Inferior parietal cortex (tissue), 1 donor: Measurements from ENCODE around the gene CUL2.
"Not testable (repeated sequence)": the region's sequence is repeated elsewhere in the genome, so short reads cannot be mapped to it uniquely, and the experiment has no call there.

Experiments
- DNase-seq: peaks from one replicate; pipeline ENCODE4 v3.0.0-alpha.2; 2016; ENCODE audit errors: extremely low spot score

Gene CUL2

GRCh38 chr10:35019041-35020024 is 70.8 kb downstream of the CUL2 start:
- no peak for DNase-seq

GRCh38 chr10:35017608-35018007 is 72.5 kb downstream of the CUL2 start:
- no peak for DNase-seq

- no peak for DNase-seq
Observed at GRCh38 chr10:35015843-35016408, 74.2 kb downstream of the CUL2 start.

DNA sequence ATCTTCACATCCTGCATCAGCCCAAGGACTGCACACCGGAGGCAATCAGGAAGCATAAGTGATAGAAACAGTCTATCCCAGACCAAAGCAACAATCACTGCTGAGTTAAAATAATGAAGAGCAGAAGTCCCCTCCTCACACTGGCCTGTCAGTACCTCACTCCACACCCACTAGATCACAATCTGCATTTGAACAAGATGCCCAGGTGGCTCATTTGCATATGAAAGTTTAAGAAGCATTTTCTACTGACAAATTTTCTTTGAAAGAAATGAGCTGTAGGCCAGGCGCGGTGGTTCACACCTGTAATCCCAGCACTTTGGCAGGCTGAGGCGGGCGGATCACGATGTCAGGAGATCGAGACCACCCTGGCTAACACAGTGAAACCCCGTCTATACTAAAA is 77.4 kb downstream of the CUL2 start:
- DNase-seq, result no peak

GRCh38 chr10:35011771-35012191 is 78.4 kb downstream of the CUL2 start:
- DNase-seq, result no peak

- DNase-seq, result no peak
Observed at GRCh38 chr10:35007858-35008301, 82.3 kb downstream of the CUL2 start.

DNA sequence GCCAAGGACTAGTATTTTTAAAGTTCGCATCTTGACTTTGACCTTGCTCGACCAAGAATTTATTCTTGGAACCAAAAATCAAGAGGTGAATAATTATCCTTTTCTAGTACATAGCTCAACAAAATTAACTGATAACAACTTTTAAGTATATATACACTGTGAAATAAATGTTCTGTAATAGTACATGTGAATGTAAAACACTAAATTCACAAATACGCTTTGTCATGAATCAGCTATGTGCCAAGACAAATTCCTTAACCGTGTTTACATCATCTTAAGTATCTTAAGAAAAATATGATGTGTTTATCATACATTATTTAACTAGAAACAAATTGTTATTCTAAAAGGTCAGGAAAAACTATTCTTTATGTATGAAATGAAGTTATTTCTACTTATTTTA is 83.3 kb downstream of the CUL2 start:
- DNase-seq, result no peak

DNA sequence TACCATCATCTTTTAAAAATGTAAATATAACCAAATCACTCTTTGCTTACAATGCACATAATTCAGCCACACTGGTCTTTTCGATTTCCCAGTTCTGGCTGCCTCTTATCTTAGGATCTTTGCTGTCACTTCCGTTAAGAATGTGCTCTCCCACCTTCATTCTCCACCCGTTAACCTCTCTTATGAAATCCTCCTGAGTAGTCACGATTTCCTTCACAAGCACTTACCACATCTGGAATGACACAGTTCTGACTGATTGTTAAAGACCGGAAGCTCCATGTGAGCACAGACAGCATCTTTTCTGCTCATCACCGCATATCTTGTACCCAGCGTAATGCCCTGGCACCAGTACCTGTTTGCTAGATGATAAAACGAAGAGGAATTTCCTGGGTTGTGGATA is 84.3 kb downstream of the CUL2 start:
- no peak for DNase-seq

GRCh38 chr10:35004651-35005050 is 85.5 kb downstream of the CUL2 start:
- DNase-seq, result no peak

DNA sequence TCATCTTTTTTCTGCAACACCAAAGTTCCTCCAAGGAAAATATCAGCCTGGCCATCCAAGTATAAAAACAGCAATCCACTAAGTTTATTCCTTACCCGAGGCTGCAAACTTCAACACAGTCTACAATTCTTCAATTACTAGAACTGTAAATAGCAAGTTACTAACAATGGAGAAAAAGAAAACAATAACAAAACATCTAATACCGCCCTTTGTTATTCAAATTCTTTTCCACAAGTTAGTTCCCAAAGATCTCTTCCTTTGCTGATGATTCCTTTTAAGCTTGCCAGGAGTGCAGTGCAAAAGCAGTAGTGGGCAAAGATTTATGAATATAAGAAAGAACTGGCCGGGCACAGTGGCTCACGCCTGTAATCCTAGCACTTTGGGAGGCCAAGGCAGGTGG is 86.2 kb downstream of the CUL2 start:
- no peak for DNase-seq

DNA sequence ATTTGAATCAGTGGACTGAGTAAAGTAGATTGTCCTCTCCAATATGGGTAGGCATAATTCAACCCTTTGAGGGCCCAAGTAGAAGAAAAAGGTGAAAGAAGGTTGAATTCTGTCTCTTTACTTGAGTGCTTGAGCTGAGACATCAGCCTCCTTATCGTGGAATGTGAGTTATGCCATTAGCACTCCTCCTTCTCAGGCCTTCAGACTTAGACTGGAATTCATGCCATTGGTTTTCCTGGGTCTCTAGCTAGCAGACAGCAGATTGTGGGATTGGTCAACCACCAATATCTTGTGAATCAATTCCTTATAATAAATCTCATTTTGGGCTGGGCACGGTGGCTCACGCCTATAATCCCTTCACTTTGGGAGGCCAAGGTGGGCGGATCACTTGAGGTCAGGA is 89.2 kb downstream of the CUL2 start:
- no peak for DNase-seq

DNA sequence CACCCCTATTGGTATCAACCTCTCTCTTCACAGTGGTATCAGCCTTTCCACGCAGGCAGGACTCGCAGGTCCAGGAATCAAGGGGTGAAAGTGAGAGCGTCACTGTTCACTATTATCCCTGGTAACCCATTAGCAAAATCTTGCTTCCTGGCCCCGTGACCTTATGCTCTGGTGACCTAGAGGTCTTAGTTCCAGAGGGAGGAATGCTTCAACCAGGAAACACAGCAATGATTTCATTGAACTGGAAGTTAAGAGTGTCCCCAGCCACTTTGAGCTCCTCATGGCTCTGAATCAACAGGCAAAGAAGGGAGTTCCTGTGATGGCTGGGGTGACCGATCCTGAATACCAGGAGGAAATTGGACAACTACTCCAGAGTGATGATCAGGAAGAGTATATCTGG is 90.6 kb downstream of the CUL2 start:
- no peak for DNase-seq

- no peak for DNase-seq
Observed at GRCh38 chr10:34998940-34999339, 91.2 kb downstream of the CUL2 start.

DNA sequence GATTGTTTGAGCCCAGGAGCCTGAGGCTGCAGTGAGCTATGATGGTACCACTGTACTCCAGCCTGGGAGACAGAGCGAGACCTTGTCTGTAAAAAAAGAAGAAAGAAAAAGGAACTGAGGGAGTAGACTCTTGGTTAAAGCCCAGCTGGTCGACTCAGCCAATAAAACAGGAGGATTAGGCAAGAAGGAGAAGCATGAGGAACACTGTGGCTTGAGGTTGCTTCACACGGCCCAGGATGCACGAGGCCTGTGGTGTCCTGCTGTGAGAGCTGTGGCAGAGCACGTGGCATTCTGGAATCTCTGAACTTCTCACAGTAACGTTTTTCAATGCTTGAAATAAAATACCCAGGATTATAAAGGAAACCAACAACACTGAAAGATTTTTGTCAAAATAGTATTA is 93.3 kb downstream of the CUL2 start:
- no peak for DNase-seq

- no peak for DNase-seq
Observed at GRCh38 chr10:34995925-34996324, 94.2 kb downstream of the CUL2 start.

DNA sequence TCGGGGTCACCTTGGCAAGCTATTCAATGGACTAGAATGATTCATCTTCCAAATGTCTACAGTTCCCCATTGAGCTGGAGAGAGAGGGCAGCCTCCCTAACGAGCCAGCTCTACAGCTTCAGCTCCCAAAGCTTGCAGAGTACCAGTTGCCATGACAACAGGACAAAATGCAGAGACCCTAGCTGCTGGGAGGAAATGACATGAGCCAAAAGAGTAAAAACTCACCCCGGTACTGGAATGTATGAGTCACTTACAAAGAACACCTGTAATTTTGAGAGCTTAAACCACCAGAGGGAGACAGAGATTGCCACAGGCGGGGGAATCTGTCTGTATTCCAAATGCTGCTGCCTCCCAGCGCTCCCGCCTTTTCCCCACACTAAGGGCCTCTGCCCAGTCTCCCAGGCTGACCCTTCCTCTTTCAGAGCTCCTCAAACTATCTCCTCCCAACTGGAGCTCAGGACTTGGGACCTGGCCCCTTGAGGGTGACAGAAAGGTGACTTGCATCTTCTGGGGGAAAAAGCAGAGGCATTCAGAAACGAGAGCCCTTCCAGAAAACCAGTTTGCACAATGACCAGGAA is 95.5 kb downstream of the CUL2 start:
- DNase-seq, result peak; percentile 54

GRCh38 chr10:34993782-34994181 is 96.4 kb downstream of the CUL2 start:
- no peak for DNase-seq

DNA sequence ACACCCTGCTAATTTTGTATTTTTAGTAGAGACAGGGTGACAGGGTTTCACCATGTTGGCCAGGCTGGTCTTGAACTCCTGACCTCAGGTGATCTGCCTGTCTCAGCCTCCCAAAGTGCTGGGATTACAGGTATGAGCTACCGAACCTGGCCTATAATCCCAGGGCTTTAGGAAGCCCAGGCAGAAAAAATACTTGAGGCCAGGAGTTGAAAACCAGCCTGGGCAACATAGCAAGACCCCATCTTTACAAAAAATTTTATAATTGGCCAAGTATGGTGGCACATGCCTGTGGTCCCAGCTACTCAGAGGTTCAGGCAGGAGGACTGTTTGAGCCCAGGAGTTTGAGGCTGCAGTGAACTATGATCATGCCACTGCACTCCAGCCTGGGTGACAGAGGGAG is 99.0 kb downstream of the CUL2 start:
- DNase-seq, result not testable (repeated sequence)

DNA sequence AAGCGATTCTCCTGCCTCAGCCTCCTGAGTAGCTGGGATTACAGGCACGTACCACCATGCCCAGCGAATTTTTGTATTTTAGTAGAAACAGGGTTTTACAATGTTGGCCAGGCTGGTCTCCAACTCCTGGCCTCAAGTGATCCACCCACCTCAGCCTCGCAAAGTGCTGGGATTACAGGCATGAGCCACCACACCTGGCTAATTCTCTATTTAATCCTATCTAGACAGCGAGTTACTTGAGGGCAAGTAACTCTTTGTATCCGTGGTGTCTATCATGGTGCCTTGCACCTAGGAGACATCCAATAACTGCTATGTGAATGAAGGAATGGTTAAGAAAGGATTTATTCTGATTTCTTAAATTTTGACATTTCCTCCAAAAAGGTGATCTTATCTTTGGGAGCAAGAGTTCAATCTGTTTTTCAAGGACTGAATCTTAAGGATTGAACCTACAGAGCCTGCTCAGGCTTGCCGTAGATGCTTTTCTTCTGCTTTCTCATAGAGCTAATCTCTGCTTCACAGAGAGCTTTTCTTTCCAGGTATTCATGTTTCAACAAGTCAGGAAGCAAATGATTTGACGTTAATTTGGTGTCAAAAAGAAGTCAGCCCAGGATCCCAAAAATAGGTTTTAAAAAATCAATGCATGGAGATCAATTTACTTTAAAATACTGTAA is 101.6 kb downstream of the CUL2 start:
- DNase-seq, result no peak

GRCh38 chr10:34985823-34986222 is 104.3 kb downstream of the CUL2 start:
- no peak for DNase-seq

- no peak for DNase-seq
Observed at GRCh38 chr10:34985146-34985545, 105.0 kb downstream of the CUL2 start.

DNA sequence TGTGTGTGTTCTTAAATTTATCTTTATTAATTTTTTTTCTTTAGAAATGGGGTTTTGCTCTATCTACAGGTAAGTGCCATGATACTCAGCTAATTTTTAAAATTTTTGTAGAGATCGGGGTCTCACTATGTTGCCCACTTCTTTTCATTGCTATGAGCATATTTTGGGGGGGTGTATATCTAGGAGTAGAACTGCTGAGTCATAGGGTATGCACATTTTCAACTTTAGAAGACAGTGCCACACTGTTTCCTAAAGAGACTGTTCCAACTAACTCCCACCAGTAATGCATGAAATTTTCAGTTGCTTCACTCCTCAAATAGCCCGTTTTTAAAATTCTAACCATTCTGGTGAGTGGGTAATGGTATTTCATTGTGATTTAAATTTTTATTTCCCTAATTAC is 108.3 kb downstream of the CUL2 start:
- no peak for DNase-seq
